HG03103 (cell line): ENCODE results near the gene CCDC80.
"Not testable (repeated sequence)": the region's sequence is repeated elsewhere in the genome, so short reads cannot be mapped to it uniquely, and the experiment has no call there.

ENCODE experiments used
- ATAC-seq: cut with Tn5 transposase; IDR thresholded peaks from one replicate; pipeline ENCODE4 v1.9.1; 2021; ENCODE audit warnings: low read depth; ENCODE audit not compliant: unreplicated experiment

The CCDC80 gene

DNA sequence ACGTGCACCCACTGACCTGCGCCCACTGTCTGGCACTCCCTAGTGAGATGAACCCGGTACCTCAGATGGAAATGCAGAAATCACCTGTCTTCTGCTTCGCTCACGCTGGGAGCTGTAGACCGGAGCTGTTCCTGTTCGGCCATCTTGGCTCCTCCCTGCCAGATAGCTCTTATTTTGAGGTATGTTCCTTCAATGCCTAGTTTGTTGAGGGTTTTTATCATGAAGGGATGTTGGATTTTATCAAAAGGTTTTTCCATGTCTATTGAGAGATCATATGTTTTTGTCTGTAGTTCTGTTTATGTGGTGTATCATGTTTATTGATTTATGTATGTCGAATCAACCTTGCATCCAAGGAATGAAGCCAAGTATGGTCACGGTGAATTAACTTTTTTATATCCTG lies 24.1 kb upstream of the CCDC80 start:
- ATAC-seq = not testable (repeated sequence)

- ATAC-seq = no peak
Measured at GRCh38 chr3:112656043-112656442, 15.1 kb upstream of the CCDC80 start.

- no peak for ATAC-seq
Measured at GRCh38 chr3:112654979-112655378, 14.0 kb upstream of the CCDC80 start.

DNA sequence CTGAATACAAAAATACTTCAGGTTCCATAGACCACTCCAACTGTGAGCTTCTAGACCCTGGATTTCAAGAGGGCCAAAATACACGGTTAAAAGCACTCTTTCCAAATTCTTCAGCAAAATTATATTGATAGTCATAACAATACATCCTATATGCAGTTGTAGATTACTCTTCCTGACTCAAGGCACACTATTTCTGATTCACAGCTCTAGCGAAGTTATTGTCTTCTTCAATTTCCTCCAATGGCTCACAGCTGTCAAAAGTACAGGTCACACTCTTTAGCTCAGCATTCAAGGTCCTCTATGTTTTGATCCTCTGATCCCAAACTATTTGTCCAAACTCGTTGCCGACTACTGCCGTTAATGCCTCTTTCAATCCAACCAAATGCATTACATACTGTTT lies 13.5 kb upstream of the CCDC80 start:
- no peak for ATAC-seq

DNA sequence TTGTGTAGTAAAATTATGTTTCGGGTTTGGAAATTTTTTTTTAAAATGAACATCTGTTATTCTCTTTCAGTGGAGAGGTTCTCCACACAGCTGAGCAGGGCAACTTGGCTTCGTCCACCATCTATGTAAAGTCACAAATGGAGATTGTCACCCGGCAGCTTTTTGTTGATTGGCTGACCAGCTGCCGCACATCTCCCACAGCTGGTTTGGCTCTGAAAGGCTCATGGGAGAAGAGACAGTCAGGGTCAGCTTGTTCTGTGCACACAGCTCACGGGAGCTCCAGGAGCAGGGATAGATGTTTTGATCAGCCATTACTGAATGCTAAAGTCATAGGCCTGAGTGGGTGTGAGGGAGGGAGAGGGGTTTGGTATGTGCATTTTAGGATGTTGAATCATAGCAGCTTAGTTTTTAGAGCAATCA lies 12.9 kb upstream of the CCDC80 start:
- ATAC-seq = no peak

- ATAC-seq = no peak
Measured at GRCh38 chr3:112653209-112653871, 12.4 kb upstream of the CCDC80 start.

DNA sequence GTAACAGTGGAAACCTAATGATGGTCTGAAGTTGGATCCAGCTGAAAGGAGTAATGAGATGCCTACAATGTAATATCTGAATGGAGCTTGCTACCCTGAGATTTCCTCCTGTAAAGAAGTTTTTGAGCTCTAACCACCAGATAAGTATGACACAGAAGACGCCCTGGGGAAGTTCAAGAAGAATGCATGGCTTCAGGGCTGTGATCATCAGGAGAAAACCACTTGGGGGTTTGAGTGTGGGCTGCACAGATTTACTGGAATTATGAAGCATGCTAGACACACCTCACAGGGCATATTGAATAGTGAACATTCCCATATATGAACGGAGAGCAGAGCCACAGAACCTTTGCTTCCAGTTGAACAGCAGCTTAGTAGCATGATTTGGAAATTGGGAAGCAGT lies 10.6 kb upstream of the CCDC80 start:
- no peak for ATAC-seq

- ATAC-seq = no peak
Measured at GRCh38 chr3:112651071-112651470, 10.1 kb upstream of the CCDC80 start.

- ATAC-seq = no peak
Measured at GRCh38 chr3:112650482-112650881, 9.5 kb upstream of the CCDC80 start.

- ATAC-seq = no peak
Measured at GRCh38 chr3:112649478-112649735, 8.5 kb upstream of the CCDC80 start.

- no peak for ATAC-seq
Measured at GRCh38 chr3:112647122-112647521, 6.2 kb upstream of the CCDC80 start.

GRCh38 chr3:112646623-112647022 lies 5.7 kb upstream of the CCDC80 start:
- no peak for ATAC-seq

DNA sequence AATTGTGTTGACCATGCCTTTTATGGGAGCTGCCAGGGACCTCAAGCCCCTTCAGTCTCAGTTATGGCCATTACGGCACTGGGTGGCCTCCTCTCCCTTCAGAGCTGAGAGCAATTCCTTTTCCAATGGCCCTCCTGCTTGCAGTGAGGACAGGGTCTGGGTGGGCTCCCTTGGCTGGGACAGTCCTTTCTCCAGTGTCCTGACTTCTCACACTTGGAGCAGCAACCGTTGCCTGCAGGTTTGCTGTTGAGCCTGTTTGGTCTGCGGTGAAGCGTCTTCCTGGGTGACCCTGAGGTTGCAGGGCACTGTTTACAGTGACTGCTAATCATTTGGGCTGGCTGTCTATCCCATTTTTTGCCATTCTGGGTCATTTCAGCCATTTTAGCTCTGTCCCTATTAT lies 3.5 kb upstream of the CCDC80 start:
- ATAC-seq = no peak

- ATAC-seq = no peak
Measured at GRCh38 chr3:112643621-112644240, 2.8 kb upstream of the CCDC80 start.

GRCh38 chr3:112642912-112643506 lies 2.1 kb upstream of the CCDC80 start:
- ATAC-seq = peak; percentile 86

DNA sequence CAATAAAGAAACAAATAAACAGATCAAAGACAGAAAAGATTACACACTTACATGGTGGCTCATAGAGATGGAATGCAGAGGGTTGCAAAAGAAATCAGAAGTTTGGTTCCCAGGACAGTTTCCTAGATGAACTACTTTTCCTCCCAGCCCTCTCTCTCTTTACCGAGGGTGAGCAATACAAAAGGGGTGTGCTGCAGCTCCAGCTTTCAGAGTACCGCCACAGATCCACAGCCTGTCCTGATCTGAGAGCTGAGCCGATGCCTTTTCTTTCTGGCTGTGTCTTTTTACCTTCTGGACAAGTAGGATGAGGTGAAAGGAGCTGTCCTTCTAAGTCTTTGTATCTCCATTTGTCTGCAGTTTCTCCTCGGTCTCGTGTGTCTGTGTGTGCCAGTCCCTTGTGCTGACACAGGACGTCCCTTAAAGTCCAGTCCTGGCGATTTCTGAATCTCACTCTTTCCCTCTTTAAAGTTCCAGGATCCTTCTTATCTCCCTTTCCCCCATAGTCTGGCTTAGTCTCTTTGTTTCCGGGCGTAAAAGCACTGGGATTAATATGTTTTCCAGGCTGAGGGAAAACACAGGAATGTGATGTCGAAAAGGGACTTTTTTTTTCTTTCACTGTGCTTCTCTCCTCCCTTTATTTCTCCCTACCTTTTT lies 540 bp downstream of the CCDC80 start:
- no peak for ATAC-seq

GRCh38 chr3:112639455-112640225 lies 1.3 kb downstream of the CCDC80 start:
- no peak for ATAC-seq

GRCh38 chr3:112638327-112639020 lies 2.5 kb downstream of the CCDC80 start:
- ATAC-seq = no peak

DNA sequence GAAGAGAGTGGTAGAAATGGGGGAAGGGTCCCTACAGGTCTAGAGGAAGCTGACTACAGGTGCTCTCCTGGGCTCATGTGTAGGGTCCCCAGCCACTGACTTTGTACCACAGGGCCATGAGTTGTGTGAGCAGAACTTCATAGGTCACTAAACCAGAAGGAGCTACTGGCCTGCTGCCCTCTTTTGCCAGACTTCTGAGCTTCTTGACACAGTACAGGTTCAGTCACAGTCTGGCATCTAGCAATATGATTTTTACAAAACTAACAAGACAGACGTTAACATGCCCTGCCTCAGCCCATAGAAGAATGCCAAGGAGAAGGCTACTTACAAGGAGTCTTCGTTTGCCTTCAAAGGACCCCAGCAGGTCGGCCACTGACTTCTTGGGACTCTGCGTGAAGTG lies 3.2 kb downstream of the CCDC80 start:
- ATAC-seq = no peak

- no peak for ATAC-seq
Measured at GRCh38 chr3:112635674-112636073, 5.3 kb downstream of the CCDC80 start.
